Suprapubic skin (tissue), 4 donors: Measurements from ENCODE around the gene PCBP2. TPM values are rescaled to one million over a fixed set of nuclear protein-coding genes. Genes with fewer than 3 reads are reported as not detected.
"Not testable (repeated sequence)": the region's sequence is repeated elsewhere in the genome, so short reads cannot be mapped to it uniquely, and the experiment has no call there.

Source experiments
- DNase-seq, 2 donors: peaks; one replicate each; pipeline ENCODE4 v3.0.0-alpha.2; 2019; ENCODE audit warnings: low spot score in 2 of 2
- H3K27ac ChIP-seq: fragments of 200-600 bp; sonication (generic); one replicate; pipeline ENCODE4 v1.5.1; 2019
- H3K27me3 ChIP-seq: fragments of 200-600 bp; sonication (generic); one replicate; pipeline ENCODE4 v1.5.1; 2019
- H3K36me3 ChIP-seq: fragments of 200-600 bp; sonication (generic); one replicate; pipeline ENCODE4 v1.5.1; 2019
- H3K4me1 ChIP-seq: fragments of 200-600 bp; sonication (generic); one replicate; pipeline ENCODE4 v1.5.1; 2019
- H3K4me3 ChIP-seq: fragments of 200-600 bp; sonication (generic); one replicate; pipeline ENCODE4 v1.5.1; 2019; ENCODE audit warnings: mild to moderate bottlenecking
- H3K9me3 ChIP-seq: fragments of 200-600 bp; sonication (generic); one replicate; pipeline ENCODE4 v1.5.1; 2019
- CTCF ChIP-seq, 2 donors: fragments of 200-600 bp in 1 of 2; fragments of 450-650 bp in 1 of 2; sonication (generic) in 1 of 2; IDR thresholded peaks; one replicate each; pipeline ENCODE4 v1.5.1; 2016 to 2019; ENCODE audit warnings: antibody characterized with exemption in 2 of 2, mild to moderate bottlenecking in 1 of 2, moderate library complexity in 1 of 2
- EP300 ChIP-seq: sonication (generic); formaldehyde crosslinking; IDR thresholded peaks from one replicate; pipeline ENCODE4 v1.6.1; 2017; ENCODE audit warnings: antibody characterized with exemption
- POLR2A ChIP-seq, 2 donors: fragments of 450-650 bp; IDR thresholded peaks; one replicate each; pipeline ENCODE4 v1.6.1; 2017; ENCODE audit warnings: antibody characterized with exemption in 2 of 2, mild to moderate bottlenecking in 2 of 2, moderate library complexity in 2 of 2
- POLR2AphosphoS5 ChIP-seq, 3 donors: sonication (generic); formaldehyde crosslinking; IDR thresholded peaks; one replicate each; pipeline ENCODE4 v1.6.1; 2017; ENCODE audit warnings: antibody characterized with exemption in 3 of 3
- WGBS: methylation state at CpG from one replicate; pipeline ENCODE4 v1.1.5; 2018; 5-methylcytosine and 5-hydroxymethylcytosine counted together
- total RNA-seq, 4 donors: library from RNA; depleted of rRNA; stranded (reverse); fragments of >200 nt; gene quantifications; one replicate each; pipeline ENCODE4 v1.1.0, GENCODE V29; 2016

Gene PCBP2
- total RNA-seq, 4 donors from 2014 or later: 480 to 803 (median 584) TPM

- TF ChIP-seq POLR2A (IDR thresholded peaks at IDR 0.05) (no peak), EP300 (no peak), CTCF (IDR thresholded peaks at IDR 0.05) (no peak), POLR2AphosphoS5 (IDR thresholded peaks at IDR 0.05) (no peak)
These were observed 23.9 kb upstream of the PCBP2 start for GRCh38 chr12:53427905-53428594.

GRCh38 chr12:53428741-53429140, 23.2 kb upstream of the PCBP2 start:
- Histone ChIP-seq H3K27ac (no peak overlapping the region), H3K4me1 (no peaks in the 10 kb centered on the region), H3K27me3 (no peaks in the 10 kb centered on the region), H3K4me3 (no peak overlapping the region), H3K36me3 (no peaks in the 10 kb centered on the region), H3K9me3 (no peaks in the 10 kb centered on the region)
- no peak for TF ChIP-seq EP300
- no peak for TF ChIP-seq POLR2A (IDR thresholded peaks at IDR 0.05)
- TF ChIP-seq POLR2AphosphoS5 (IDR thresholded peaks at IDR 0.05): no peak
- no peak for TF ChIP-seq CTCF (IDR thresholded peaks at IDR 0.05)
- DNase-seq: no peak
- WGBS: 87% methylated on average over 7 of the region's 7 CpGs

More at GRCh38 chr12:53427905-53428594, 23.9 kb upstream of the PCBP2 start:
- 72% methylated on average over 7 of the region's 7 CpGs for WGBS
- no peaks in the 10 kb centered on the region for H3K9me3 ChIP-seq
- no peaks in the 10 kb centered on the region for H3K4me1 ChIP-seq
- H3K27ac ChIP-seq: no peak overlapping the region
- no peak overlapping the region for H3K4me3 ChIP-seq
- no peaks in the 10 kb centered on the region for H3K27me3 ChIP-seq
- DNase-seq: no peak
- no peaks in the 10 kb centered on the region for H3K36me3 ChIP-seq

GRCh38 chr12:53430116-53430515, 21.8 kb upstream of the PCBP2 start:
- Histone ChIP-seq H3K9me3 (no peaks in the 10 kb centered on the region), H3K4me1 (no peaks in the 10 kb centered on the region), H3K27ac (no peak overlapping the region), H3K4me3 (no peak overlapping the region), H3K36me3 (no peaks in the 10 kb centered on the region), H3K27me3 (no peaks in the 10 kb centered on the region)
- TF ChIP-seq CTCF (IDR thresholded peaks at IDR 0.05) (no peak), EP300 (no peak), POLR2A (IDR thresholded peaks at IDR 0.05) (no peak), POLR2AphosphoS5 (IDR thresholded peaks at IDR 0.05) (no peak)
- 93% methylated on average over 5 of the region's 5 CpGs for WGBS
- DNase-seq: no peak

GRCh38 chr12:53431187-53431586, 20.7 kb upstream of the PCBP2 start:
- no peaks in the 10 kb centered on the region for H3K36me3 ChIP-seq
- H3K4me3 ChIP-seq: no peak overlapping the region
- H3K9me3 ChIP-seq: no peaks in the 10 kb centered on the region
- no peaks in the 10 kb centered on the region for H3K27me3 ChIP-seq
- no peak for DNase-seq
- TF ChIP-seq POLR2A (IDR thresholded peaks at IDR 0.05) (no peak), EP300 (no peak), POLR2AphosphoS5 (IDR thresholded peaks at IDR 0.05) (no peak), CTCF (IDR thresholded peaks at IDR 0.05) (no peak)
- H3K4me1 ChIP-seq: no peaks in the 10 kb centered on the region
- H3K27ac ChIP-seq: no peak overlapping the region
- whole genome bisulfite sequencing: 76% methylated on average over 7 of the region's 7 CpGs

GRCh38 chr12:53435326-53435725, 16.6 kb upstream of the PCBP2 start:
- H3K27me3 ChIP-seq, H3K27ac ChIP-seq, DNase-seq, H3K36me3 ChIP-seq, H3K9me3 ChIP-seq, H3K4me1 ChIP-seq, H3K4me3 ChIP-seq: not testable (repeated sequence)
- 95% methylated on average over 8 of the region's 9 CpGs for WGBS

GRCh38 chr12:53439582-53439981, 12.3 kb upstream of the PCBP2 start:
- not testable (repeated sequence) for H3K36me3 ChIP-seq, H3K4me3 ChIP-seq, H3K9me3 ChIP-seq, DNase-seq, H3K27me3 ChIP-seq, H3K27ac ChIP-seq
- H3K4me1 ChIP-seq: peaks cover 27% of the 10 kb centered on the region
